NCI-H1694 treated with DMSO at 0.1 percent for 48 hours (cell line): ENCODE data around the gene PTPN4.
"Not testable (repeated sequence)": the region's sequence is repeated elsewhere in the genome, so short reads cannot be mapped to it uniquely, and the experiment has no call there.

Experiments
- DNase-seq: peaks from one replicate; lab custom pipeline; 2025; lab: John Stamatoyannopoulos, UW

Gene PTPN4

GRCh38 chr2:120017201-120017600, 257.5 kb downstream of the PTPN4 start:
- no peak for DNase-seq

DNA sequence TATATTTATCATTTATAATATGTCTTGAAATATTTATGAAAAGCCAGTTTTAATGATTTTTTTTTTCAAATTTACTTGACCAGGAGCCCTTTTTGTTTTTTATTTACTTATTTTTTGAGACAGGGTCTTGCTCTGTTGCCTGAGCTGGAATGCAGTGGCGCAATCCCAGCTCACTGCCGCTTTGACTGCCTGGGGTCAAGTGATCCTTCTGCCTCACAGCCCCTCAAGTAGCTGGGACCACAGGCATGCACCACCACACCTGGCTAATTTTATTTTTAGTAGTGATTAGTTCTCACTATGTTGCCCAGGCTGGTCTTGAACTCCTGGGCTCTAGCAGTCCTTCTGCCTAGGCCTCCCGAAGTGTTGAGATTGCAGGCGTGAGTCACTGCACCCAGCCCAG, 258.8 kb downstream of the PTPN4 start:
- DNase-seq, result no peak

- no peak for DNase-seq
Observed at GRCh38 chr2:120020554-120020953, 260.8 kb downstream of the PTPN4 start.

DNA sequence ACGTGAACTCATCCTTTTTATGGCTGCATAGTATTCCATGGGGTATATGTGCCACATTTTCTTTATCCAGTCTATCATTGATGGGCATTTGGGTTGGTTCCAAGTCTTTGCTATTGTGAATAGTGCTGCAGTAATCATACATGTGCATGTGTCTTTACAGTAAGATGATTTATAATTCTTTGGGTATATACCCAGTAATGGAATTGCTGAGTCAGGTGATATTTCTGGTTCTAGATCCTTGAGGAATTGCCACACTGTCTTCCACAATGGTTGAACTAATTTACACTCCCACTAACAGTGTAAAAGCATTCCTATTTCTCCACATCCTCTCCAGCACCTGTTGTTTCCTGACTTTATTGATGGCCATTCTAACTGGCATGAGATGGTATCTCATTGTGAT, 262.8 kb downstream of the PTPN4 start:
- DNase-seq, result not testable (repeated sequence)

GRCh38 chr2:120026890-120027289, 267.2 kb downstream of the PTPN4 start:
- no peak for DNase-seq

DNA sequence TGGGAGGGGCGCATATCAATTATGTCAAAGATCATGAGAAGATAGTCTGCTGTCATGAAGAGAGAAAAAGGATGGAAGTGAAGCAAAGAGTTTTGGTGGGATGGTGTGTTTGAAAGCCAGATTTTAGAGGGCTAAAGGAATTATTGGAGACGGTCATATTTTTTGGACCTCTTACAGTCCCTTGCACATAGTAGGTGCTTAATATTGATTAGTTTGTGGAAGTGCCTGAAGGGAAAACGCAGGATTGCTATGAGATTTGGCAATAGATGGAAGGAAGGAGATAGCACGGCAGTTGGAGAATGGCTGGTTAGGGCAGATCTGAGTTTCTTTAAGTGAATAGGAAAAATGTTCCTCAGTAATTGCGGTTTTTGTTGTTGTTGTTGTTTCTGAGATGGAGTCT, 269.1 kb downstream of the PTPN4 start:
- no peak for DNase-seq

- DNase-seq, result no peak
Observed at GRCh38 chr2:120029672-120030640, 270.2 kb downstream of the PTPN4 start.

DNA sequence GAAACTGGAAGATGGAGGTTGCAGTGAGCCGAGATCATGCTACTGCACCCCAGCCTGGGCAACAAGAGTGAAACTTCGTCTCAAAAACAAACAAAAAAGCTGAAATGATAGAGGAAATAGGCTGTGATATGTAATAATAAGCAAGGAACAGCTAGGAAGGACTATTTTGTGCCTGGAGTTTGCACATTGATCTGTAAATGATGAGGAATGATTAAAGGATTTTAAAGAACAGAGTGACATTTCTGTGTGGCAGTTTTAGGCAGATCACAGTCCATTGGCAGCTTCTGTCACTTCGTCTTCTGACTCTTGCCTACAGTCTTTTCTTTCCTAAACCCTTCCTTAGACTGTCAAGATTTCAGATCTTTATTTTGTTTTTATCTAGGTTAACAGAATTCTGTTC, 272.6 kb downstream of the PTPN4 start:
- DNase-seq, result no peak
